Urinary bladder (tissue), 4 donors: ENCODE measurements around the gene APOBEC2. TPM values are rescaled to one million over a fixed set of nuclear protein-coding genes. Genes with fewer than 3 reads are reported as not detected.

Experiments
- DNase-seq: peaks from one replicate; pipeline ENCODE4 v3.0.0-alpha.2; 2015; ENCODE audit errors: extremely low spot score
- H3K27ac ChIP-seq: one replicate; pipeline ENCODE4 v1.5.1; 2013; ENCODE audit warnings: low read depth, mild to moderate bottlenecking, moderate library complexity
- H3K36me3 ChIP-seq: one replicate; pipeline ENCODE4 v1.6.1; 2013; ENCODE audit warnings: mild to moderate bottlenecking, moderate library complexity; ENCODE audit not compliant: insufficient read depth
- H3K4me1 ChIP-seq: one replicate; pipeline ENCODE4 v1.6.1; 2013; ENCODE audit warnings: mild to moderate bottlenecking, moderate library complexity; ENCODE audit not compliant: insufficient read depth
- H3K4me3 ChIP-seq: one replicate; pipeline ENCODE4 v1.5.1; 2013; ENCODE audit warnings: low read depth, low read length
- WGBS: extraction: QIAGEN DNeasy Blood & Tissue Kit; methylation state at CpG from one replicate; pipeline ENCODE4 v1.1.7; 2013; 5-methylcytosine and 5-hydroxymethylcytosine counted together
- polyA plus RNA-seq: library from polyadenylated mRNA; stranded (reverse); fragments of 200-250 nt; gene quantifications from one replicate; pipeline ENCODE4 v1.2.3, GENCODE V29; 2013
- total RNA-seq: library from RNA; depleted of rRNA; stranded (reverse); fragments of >200 nt; gene quantifications from one replicate; pipeline ENCODE4 v1.2.3, GENCODE V29; 2014
- donor health status: healthy with polysubstance abuse.
- donor health status: healthy.

The APOBEC2 gene
- total and polyA plus RNA-seq, 2 donors = 0.41 to 11.4 TPM

GRCh38 chr6:41040940-41041536 is 12.0 kb upstream of the APOBEC2 start:
- Histone ChIP-seq H3K27ac (no peak overlapping the region), H3K36me3 (no peaks in the 10 kb centered on the region), H3K4me1 (no peaks in the 10 kb centered on the region), H3K4me3 (no peak overlapping the region)
- 81% methylated on average over 1 of the region's 1 CpG for WGBS
- DNase-seq = no peak

- Histone ChIP-seq H3K4me3 (no peak within 1 kb of the TSS), H3K27ac (no peak within 1 kb of the TSS), H3K4me1 (no peaks in the 10 kb centered on the region), H3K36me3 (no peaks in the 10 kb centered on the region)
- WGBS = 93% methylated on average over 10 of the region's 10 CpGs
- DNase-seq = no peak
Measured at GRCh38 chr6:41042226-41043055, 10.6 kb upstream of the APOBEC2 start, which contains the start of gene TSPO2. TSPO2 (plus strand) TSS chr6:41042467; CDS start chr6:41042986, 519 bp downstream.

GRCh38 chr6:41043151-41043550 is 9.9 kb upstream of the APOBEC2 start:
- Histone ChIP-seq H3K36me3 (no peaks in the 10 kb centered on the region), H3K4me1 (no peaks in the 10 kb centered on the region), H3K27ac (no peak overlapping the region), H3K4me3 (no peak overlapping the region)
- 97% methylated on average over 3 of the region's 3 CpGs for WGBS
- DNase-seq = no peak

- H3K27ac ChIP-seq = no peak overlapping the region
- 70% methylated on average over 5 of the region's 5 CpGs for WGBS
Measured at GRCh38 chr6:41045664-41046063, 7.3 kb upstream of the APOBEC2 start.

GRCh38 chr6:41046084-41046483 is 6.9 kb upstream of the APOBEC2 start:
- Histone ChIP-seq H3K36me3 (no peaks in the 10 kb centered on the region), H3K4me1 (no peaks in the 10 kb centered on the region), H3K4me3 (no peak overlapping the region), H3K27ac (no peak overlapping the region)
- 100% methylated on average over 1 of the region's 1 CpG for WGBS
- DNase-seq = no peak

More at GRCh38 chr6:41045664-41046063, 7.3 kb upstream of the APOBEC2 start:
- no peak for DNase-seq
- no peaks in the 10 kb centered on the region for H3K36me3 ChIP-seq
- H3K4me3 ChIP-seq = no peak overlapping the region
- H3K4me1 ChIP-seq = no peaks in the 10 kb centered on the region

- DNase-seq = no peak
- 98% methylated on average over 2 of the region's 2 CpGs for WGBS
Measured at GRCh38 chr6:41047306-41047705, 5.7 kb upstream of the APOBEC2 start.

GRCh38 chr6:41047745-41048732 is 5.0 kb upstream of the APOBEC2 start:
- 64% methylated on average over 9 of the region's 9 CpGs for WGBS
- no peak for DNase-seq
- Histone ChIP-seq H3K36me3 (no peaks in the 10 kb centered on the region), H3K27ac (no peak overlapping the region), H3K4me3 (no peak overlapping the region), H3K4me1 (no peaks in the 10 kb centered on the region)

More at GRCh38 chr6:41047306-41047705, 5.7 kb upstream of the APOBEC2 start:
- H3K4me1 ChIP-seq = no peaks in the 10 kb centered on the region
- no peak overlapping the region for H3K4me3 ChIP-seq
- no peak overlapping the region for H3K27ac ChIP-seq
- H3K36me3 ChIP-seq = no peaks in the 10 kb centered on the region

GRCh38 chr6:41049521-41049920 is 3.5 kb upstream of the APOBEC2 start:
- DNase-seq = no peak
- WGBS = 57% methylated on average over 1 of the region's 1 CpG
- no peaks in the 10 kb centered on the region for H3K4me1 ChIP-seq
- H3K27ac ChIP-seq = no peak overlapping the region
- H3K4me3 ChIP-seq = no peak overlapping the region
- no peaks in the 10 kb centered on the region for H3K36me3 ChIP-seq

- DNase-seq = no peak
- WGBS = 90% methylated on average over 7 of the region's 7 CpGs
- Histone ChIP-seq H3K4me3 (no peak overlapping the region), H3K4me1 (no peaks in the 10 kb centered on the region), H3K27ac (no peak overlapping the region), H3K36me3 (no peaks in the 10 kb centered on the region)
Measured at GRCh38 chr6:41049955-41050354, 3.0 kb upstream of the APOBEC2 start.

- no peak for DNase-seq
- no peaks in the 10 kb centered on the region for H3K4me1 ChIP-seq
- no peak overlapping the region for H3K27ac ChIP-seq
- 67% methylated on average over 3 of the region's 3 CpGs for WGBS
- no peak overlapping the region for H3K4me3 ChIP-seq
- no peaks in the 10 kb centered on the region for H3K36me3 ChIP-seq
Measured at GRCh38 chr6:41050536-41050935, 2.5 kb upstream of the APOBEC2 start.

GRCh38 chr6:41051873-41052272 is 1.1 kb upstream of the APOBEC2 start:
- Histone ChIP-seq H3K27ac (no peak overlapping the region), H3K4me3 (no peak overlapping the region), H3K36me3 (no peaks in the 10 kb centered on the region), H3K4me1 (no peaks in the 10 kb centered on the region)
- WGBS = 78% methylated on average over 5 of the region's 5 CpGs
- no peak for DNase-seq

- Histone ChIP-seq H3K27ac (no peak overlapping the region), H3K4me1 (no peaks in the 10 kb centered on the region), H3K36me3 (no peaks in the 10 kb centered on the region), H3K4me3 (no peak overlapping the region)
- whole genome bisulfite sequencing = 98% methylated on average over 3 of the region's 3 CpGs
- DNase-seq = no peak
Measured at GRCh38 chr6:41054511-41054910, 1.5 kb downstream of the APOBEC2 start.

GRCh38 chr6:41055149-41055548 is 2.1 kb downstream of the APOBEC2 start:
- DNase-seq = no peak
- Histone ChIP-seq H3K36me3 (no peaks in the 10 kb centered on the region), H3K4me3 (no peak overlapping the region), H3K27ac (no peak overlapping the region), H3K4me1 (no peaks in the 10 kb centered on the region)
- 25% methylated on average over 3 of the region's 3 CpGs for WGBS
